Suppressor macrophage (primary cell): ENCODE data around the gene SNAP47.

ENCODE experiments used
- DNase-seq, 4 experiments: peaks; one replicate each; pipeline ENCODE4 v3.0.0-alpha.2; 2020 to 2022

The SNAP47 gene

GRCh38 chr1:227785805-227786671 is 50.8 kb downstream of the SNAP47 start:
- no peak for DNase-seq

GRCh38 chr1:227786673-227787512 is 51.7 kb downstream of the SNAP47 start:
- peak in 2 of 4 experiments; percentile 11 to 32 for DNase-seq

- peak; percentile 82 to 94 (median 88) for DNase-seq
These were observed 52.5 kb downstream of the SNAP47 start for GRCh38 chr1:227787513-227788270.

DNA sequence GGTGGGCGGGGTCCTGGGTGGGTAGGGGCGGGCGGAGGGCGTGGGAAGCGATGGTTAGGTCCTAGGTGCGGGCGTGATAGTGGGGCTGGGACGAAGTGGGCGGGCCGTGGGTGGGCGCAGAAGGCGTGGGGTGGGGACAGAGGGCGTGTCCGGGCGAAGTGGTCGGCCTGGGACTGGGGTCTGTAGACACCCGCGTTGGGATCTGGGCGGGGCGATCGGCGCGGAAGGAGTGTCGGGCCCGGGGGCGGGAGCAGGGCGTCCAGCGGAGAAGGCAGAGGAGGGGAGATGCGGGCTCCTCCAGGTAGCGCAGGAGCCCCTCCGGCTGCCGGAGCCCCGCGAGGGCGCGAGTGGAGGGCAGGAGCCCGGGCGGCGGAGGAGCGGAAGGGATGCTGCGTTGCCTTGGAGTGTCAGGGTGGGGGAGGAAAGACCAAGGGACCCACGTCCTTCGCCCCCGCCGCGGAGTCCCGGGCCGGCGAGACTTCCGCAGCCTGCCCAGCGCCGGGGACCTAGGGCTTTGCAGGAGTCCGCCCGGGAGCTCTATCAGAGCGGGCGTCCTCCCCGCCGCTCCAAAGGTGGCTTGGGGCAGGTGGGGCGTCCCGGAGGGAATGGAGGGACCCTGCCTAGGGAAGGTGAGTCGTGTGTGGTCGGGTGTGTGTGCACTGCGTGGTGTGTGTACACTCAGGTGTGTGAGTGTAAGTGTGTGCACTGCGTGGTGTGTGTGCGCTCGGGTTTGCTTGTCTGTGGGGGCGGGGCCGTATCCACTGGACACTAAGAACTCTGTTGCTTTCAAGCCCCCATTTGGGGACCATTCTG is 53.2 kb downstream of the SNAP47 start:
- DNase-seq = peak in 3 of 4 experiments; percentile 28 to 69 (median 32)

DNA sequence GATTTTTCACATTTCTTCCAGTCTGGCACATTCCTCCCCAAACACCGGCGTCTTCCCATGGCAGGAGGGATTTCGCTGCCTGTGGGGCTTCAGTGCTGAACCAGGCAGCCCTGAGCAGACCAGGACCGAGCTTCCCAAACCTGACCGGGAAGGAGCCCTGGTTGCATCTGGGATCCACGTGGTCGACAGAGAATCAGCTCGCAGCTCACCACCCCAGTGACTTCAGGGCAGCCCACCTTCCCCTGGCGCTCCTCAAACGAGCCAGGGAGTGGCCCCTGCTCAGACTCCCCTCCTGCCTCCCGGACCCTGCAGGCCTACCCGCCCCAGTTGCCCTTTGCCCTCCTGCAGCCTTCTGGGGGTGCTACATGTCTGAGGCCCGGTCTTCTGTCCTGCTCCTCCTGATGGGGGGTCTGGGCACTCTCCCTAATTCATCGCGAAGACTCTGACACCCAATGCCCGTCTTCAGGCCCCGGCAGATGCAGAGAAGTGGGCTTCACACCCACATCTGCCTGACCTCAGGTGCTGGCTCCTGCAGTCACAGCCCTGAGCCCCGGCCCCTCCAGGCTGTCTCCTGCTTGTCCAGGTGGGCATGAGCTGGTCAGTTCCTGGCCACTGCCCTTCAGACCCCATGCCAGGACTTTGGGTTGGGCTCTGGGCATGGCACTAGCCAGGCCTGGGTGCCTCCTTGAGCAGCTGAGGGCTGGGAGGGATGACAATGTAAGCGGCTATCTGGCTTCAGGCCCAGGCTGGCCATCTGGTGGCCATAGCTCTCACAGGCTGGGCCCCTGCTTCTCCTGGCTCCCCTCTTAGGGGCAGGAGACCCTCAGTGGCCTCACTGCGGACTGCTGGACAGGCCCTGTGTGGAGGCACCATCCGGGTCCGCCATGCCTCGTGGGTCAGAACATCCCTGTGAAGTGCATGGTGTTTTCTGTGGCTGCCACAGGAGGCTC is 54.1 kb downstream of the SNAP47 start:
- DNase-seq = no peak

- DNase-seq = no peak
These were observed 54.8 kb downstream of the SNAP47 start for GRCh38 chr1:227790034-227790400.

- DNase-seq = no peak
These were observed 55.6 kb downstream of the SNAP47 start for GRCh38 chr1:227790868-227791267.

GRCh38 chr1:227791425-227792143 is 56.3 kb downstream of the SNAP47 start:
- no peak for DNase-seq

- DNase-seq = no peak
These were observed 57.2 kb downstream of the SNAP47 start for GRCh38 chr1:227792216-227793078.

GRCh38 chr1:227793079-227793947 is 58.1 kb downstream of the SNAP47 start:
- no peak for DNase-seq

DNA sequence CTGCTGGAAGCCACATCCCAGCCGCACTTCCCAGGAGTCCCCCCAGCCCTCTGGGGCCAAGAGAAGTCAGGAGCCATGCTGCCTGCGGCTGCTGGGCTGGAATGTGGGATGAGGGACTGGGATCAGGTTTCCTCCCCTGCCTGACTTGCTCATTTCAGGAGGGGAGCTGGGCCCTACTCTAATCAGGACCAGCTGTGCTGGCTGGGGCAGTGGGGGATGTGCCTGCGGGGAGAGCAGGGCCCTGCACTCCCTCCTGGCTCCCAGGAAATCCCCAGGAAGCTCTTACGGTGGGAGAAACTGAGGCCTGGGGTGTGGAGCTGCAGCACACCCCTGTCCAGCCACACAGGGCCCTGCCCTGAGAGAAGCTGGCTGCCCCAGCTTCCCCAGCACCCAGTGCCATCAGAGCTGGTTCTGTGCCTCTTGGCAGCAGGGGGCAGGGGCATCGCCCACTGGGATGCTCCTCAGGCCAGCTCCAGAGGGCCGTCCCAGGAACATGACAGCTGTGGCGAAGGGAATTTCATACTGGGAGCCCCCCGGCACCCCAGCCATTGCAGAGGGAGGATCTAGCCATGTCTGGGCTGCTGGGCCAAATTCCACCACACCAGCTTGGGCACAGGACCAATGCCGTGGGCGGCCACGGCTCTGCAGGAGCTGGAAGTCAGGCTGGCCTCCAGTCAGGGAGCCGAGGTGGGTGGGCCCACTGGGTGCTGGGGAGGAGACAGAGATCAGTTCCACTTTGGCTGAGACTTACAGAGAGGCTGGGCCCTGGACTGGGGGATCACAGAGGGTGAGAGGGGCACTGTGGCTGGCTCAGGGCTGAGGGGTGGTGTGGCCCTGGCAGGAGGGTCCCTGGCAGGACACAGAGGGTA is 58.9 kb downstream of the SNAP47 start:
- DNase-seq = peak in 3 of 4 experiments; percentile 6 to 27 (median 8)

DNA sequence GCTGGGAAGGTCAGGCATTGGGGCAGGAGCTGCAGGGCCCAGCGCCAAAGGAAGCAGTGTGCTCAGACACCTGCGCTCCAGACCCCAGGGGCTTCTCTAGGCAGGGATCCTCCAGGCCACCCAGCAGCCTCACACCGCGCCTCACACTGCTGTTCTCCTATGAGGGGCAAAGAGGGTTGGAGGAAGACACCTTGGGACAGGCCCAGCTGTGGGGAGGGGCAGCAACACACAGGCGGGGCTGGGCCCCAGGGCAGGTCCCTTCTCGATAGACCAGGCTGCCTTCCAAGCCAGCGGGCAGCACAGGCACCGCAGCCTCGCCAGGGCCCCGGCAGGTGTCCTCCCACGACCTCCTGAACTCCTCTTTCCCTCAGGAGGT is 59.6 kb downstream of the SNAP47 start:
- no peak for DNase-seq

GRCh38 chr1:227795732-227796131 is 60.5 kb downstream of the SNAP47 start:
- DNase-seq = no peak

DNA sequence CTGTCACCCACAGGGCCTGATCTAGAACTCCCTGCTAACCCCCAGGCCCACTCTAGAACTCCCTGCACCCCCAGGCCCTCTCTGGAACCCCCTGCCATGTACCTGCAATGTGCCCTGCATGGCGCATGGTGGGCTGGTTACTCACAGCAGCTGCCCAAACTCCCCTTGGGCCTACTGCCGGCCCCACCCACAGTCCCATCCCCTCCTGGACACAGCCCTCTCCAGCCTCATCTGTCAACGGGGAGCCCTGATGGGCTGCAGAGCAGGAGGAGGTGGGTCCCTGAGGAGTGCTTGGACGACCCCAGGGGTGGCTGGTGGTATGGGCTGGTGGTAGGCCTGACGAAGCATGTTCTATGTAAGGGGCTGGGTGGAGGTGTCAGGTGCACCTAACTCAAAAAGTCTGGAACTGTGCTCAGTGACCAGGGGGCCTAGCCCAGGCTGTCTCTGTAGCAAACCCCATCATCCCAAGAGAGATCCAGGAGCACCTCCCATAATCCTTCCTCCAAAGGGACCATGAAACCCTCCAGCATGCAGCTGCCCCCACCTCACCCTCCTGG is 61.2 kb downstream of the SNAP47 start:
- no peak for DNase-seq

- DNase-seq = no peak
These were observed 61.9 kb downstream of the SNAP47 start for GRCh38 chr1:227797144-227797543.

DNA sequence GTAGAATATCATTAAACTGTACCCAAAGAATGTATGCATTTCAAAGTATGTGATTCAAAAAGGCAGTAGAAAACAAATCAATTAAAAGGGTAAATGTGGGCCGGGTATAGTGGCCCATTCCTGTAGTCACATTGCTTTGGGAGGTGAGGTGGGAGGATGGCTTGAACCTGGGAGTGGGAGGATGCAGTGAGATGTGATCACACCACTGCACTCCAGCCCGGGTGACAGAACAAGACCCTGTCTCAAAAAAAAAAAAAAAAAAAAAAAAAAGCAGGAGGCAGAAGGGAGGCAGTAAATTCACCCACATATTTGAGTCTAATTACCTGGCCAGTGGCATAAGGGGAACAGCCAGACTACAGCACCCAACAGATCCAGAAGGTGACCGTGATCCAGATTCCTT is 62.4 kb downstream of the SNAP47 start:
- no peak for DNase-seq
